K562 (cell line): ENCODE results near the gene SFT2D2. TPM values are rescaled to one million over a fixed set of nuclear protein-coding genes. Genes with fewer than 3 reads are reported as not detected.

Experiments used
- ATAC-seq: fragments of 200-7000 bp; cut with Tn5 transposase; 3 replicates; pipeline ENCODE4 v1.9.1; 2020; ENCODE audit warnings: moderate library complexity
- BruUV-seq: library from RNA; stranded (reverse); fragments of 400-500 nt; replicated peaks from 2 replicates; lab custom pipeline; 2021; lab: Mats Ljungman, UMichigan
- CTCF ChIA-PET: fragments of 300-600 bp; formaldehyde crosslinking; extraction: SDS; loops from one replicate; lab custom pipeline; 2021; ENCODE audit warnings: low intra/inter-chr PET ratio; lab: Yijun Ruan, JAX
- POLR2A ChIA-PET: fragments of 300-600, 350-650 bp; sonication (Branson Sonifier 250); formaldehyde crosslinking; extraction: SDS; loops from one replicate; lab custom pipeline; 2021; ENCODE audit warnings: antibody characterized with exemption, inconsistent platforms; lab: Yijun Ruan, JAX
- DNase-seq, 4 experiments: peaks; one replicate each; pipeline versions ENCODE4 v3.0.0 to v3.0.0-alpha.2; 2011 to 2018; ENCODE audit warnings: low spot score in 3 of 4, mixed read lengths in 3 of 4; ENCODE audit errors: extremely low read depth in 1 of 4
- FAIRE-seq: peaks from 2 replicates; lab custom pipeline; 2011; peaks lifted over from hg19 to GRCh38; lab: Jason Lieb, UNC
- H2AFZ ChIP-seq: 2 replicates; pipeline ENCODE4 v1.6.0; 2011; ENCODE audit warnings: low read depth, low read length, control low read depth, inconsistent platforms
- H3K27ac ChIP-seq: fragments of 200-600 bp; 3 replicates; pipeline ENCODE4 v1.8.0; 2011; ENCODE audit warnings: low read depth, mild to moderate bottlenecking, control low read depth, inconsistent platforms, low read length, moderate library complexity, mixed read lengths; ENCODE audit errors: extremely low read depth
- H3K27me3 ChIP-seq, 2 experiments: fragments of 300-600 bp in 1 of 2; 2 replicates in 1 of 2; 3 replicates in 1 of 2; pipeline versions ENCODE4 v1.6.0 to v1.8.0; 2011; ENCODE audit warnings: inconsistent platforms in 2 of 2, low read length in 2 of 2, mild to moderate bottlenecking in 1 of 2, mixed read lengths in 1 of 2, moderate library complexity in 1 of 2; ENCODE audit not compliant: control insufficient read depth in 2 of 2, insufficient read depth in 2 of 2
- H3K36me3 ChIP-seq: fragments of 300-600 bp; 3 replicates; pipeline ENCODE4 v1.8.0; 2011; ENCODE audit warnings: mild to moderate bottlenecking, low read length, inconsistent platforms; ENCODE audit not compliant: control insufficient read depth, insufficient read depth
- H3K4me1 ChIP-seq, 2 experiments: fragments of 200-600 bp in 1 of 2; replicated peaks in 1 of 2; 2 replicates in 1 of 2; 3 replicates in 1 of 2; pipeline versions ENCODE4 v1.5.1 to v1.8.0; 2011; ENCODE audit warnings: inconsistent platforms in 2 of 2, low read length in 2 of 2, mild to moderate bottlenecking in 1 of 2, mixed read lengths in 1 of 2, moderate library complexity in 1 of 2; ENCODE audit not compliant: control insufficient read depth in 2 of 2, insufficient read depth in 2 of 2
- H3K4me2 ChIP-seq: 2 replicates; pipeline ENCODE4 v1.6.1; 2011; ENCODE audit warnings: low read length, control low read depth, inconsistent platforms, mixed read lengths; ENCODE audit not compliant: insufficient read depth
- H3K4me3 ChIP-seq: fragments of 200-600 bp; sonication (generic), shearing (Covaris generic); 2 replicates; pipeline ENCODE4 v1.5.1; 2016; ENCODE audit warnings: control low read depth, inconsistent platforms
- H3K79me2 ChIP-seq: fragments of 200-600 bp; 3 replicates; pipeline ENCODE4 v1.8.0; 2011; ENCODE audit warnings: low read length, inconsistent platforms; ENCODE audit not compliant: control insufficient read depth, insufficient read depth
- H3K9ac ChIP-seq, 2 experiments: 2 replicates each; pipeline versions ENCODE4 v1.6.0 to v1.6.1; 2011; ENCODE audit warnings: low read depth in 2 of 2, low read length in 2 of 2, control low read depth in 1 of 2, inconsistent platforms in 1 of 2, mild to moderate bottlenecking in 1 of 2, mixed read lengths in 1 of 2; ENCODE audit not compliant: insufficient read depth in 1 of 2
- H3K9me1 ChIP-seq: one replicate; pipeline ENCODE4 v1.6.0; 2011; ENCODE audit warnings: inconsistent platforms, mild to moderate bottlenecking, low read length, moderate library complexity; ENCODE audit not compliant: control insufficient read depth, insufficient read depth
- H3K9me3 ChIP-seq: replicated peaks from 2 replicates; pipeline ENCODE4 v1.5.1; 2011; ENCODE audit warnings: low read depth, low read length, inconsistent platforms; ENCODE audit not compliant: control insufficient read depth, insufficient read depth
- H4K20me1 ChIP-seq: replicated peaks from 2 replicates; pipeline ENCODE4 v1.6.1; 2011; ENCODE audit warnings: low read length, inconsistent platforms, mixed read lengths; ENCODE audit not compliant: control insufficient read depth, insufficient read depth
- BCLAF1 ChIP-seq, 2 experiments: fragments of 450-650 bp in 1 of 2; IDR thresholded peaks; 2 replicates each; pipeline ENCODE4 v1.6.1; 2011 to 2017; ENCODE audit warnings: low read depth in 2 of 2, antibody characterized with exemption in 1 of 2, borderline replicate concordance in 1 of 2, low read length in 1 of 2, mild to moderate bottlenecking in 1 of 2, mixed read lengths in 1 of 2; ENCODE audit not compliant: control insufficient read depth in 1 of 2
- CC2D1A ChIP-seq: fragments of 450-650 bp; IDR thresholded peaks from 2 replicates; pipeline ENCODE4 v1.6.1; 2017; ENCODE audit warnings: mild to moderate bottlenecking
- CEBPB ChIP-seq: fragments of 450-650 bp; IDR thresholded peaks from 2 replicates; pipeline ENCODE4 v1.6.1; 2016; ENCODE audit warnings: missing genetic modification characterization, missing compliant biosample characterization
- ELF2 ChIP-seq: fragments of 250-450 bp; sonication (Bioruptor Pico); IDR thresholded peaks from 2 replicates; pipeline ENCODE4 v1.5.0; 2021; ENCODE audit warnings: mild to moderate bottlenecking
- EP400 ChIP-seq: fragments of 450-650 bp; IDR thresholded peaks from 2 replicates; pipeline ENCODE4 v1.6.1; 2017; ENCODE audit warnings: antibody characterized with exemption, mild to moderate bottlenecking, moderate library complexity
- KLF6 ChIP-seq: fragments of 250-450 bp; sonication (Bioruptor Pico); IDR thresholded peaks from 2 replicates; pipeline ENCODE4 v1.4.0; 2020; ENCODE audit warnings: mild to moderate bottlenecking, moderate library complexity, borderline replicate concordance
- NFATC3 ChIP-seq: fragments of 450-650 bp; IDR thresholded peaks from 2 replicates; pipeline ENCODE4 v1.6.1; 2017; ENCODE audit warnings: mild to moderate bottlenecking
- NRF1 ChIP-seq, 2 experiments: fragments of 450-650 bp; IDR thresholded peaks in 1 of 2; conservative IDR thresholded peaks in 1 of 2; 2 replicates each; pipeline ENCODE4 v1.6.1; 2014; ENCODE audit warnings: mild to moderate bottlenecking in 2 of 2
- POLR2B ChIP-seq: fragments of 450-650 bp; IDR thresholded peaks from 2 replicates; pipeline ENCODE4 v1.6.1; 2018; ENCODE audit warnings: low read depth; ENCODE audit not compliant: partially characterized antibody
- SAFB ChIP-seq: fragments of 200-400 bp; formaldehyde crosslinking; IDR thresholded peaks from 2 replicates; pipeline ENCODE4 v1.6.1; 2017; ENCODE audit warnings: low read depth, low read length, borderline replicate concordance
- TARDBP ChIP-seq: fragments of 450-650 bp; IDR thresholded peaks from 2 replicates; pipeline ENCODE4 v1.6.1; 2016
- TRIM24 ChIP-seq, 2 experiments: fragments of 450-650 bp; IDR thresholded peaks; 2 replicates each; pipeline ENCODE4 v1.6.1; 2016
- XRCC3 ChIP-seq: fragments of 450-650 bp; IDR thresholded peaks from 2 replicates; pipeline ENCODE4 v1.6.1; 2017; ENCODE audit warnings: mild to moderate bottlenecking, moderate library complexity
- ZFP36 ChIP-seq: fragments of 150-350 bp; IDR thresholded peaks from 2 replicates; pipeline ENCODE4 v1.6.1; 2018; ENCODE audit warnings: low read length, low read depth; ENCODE audit not compliant: partially characterized antibody
- ZKSCAN1 ChIP-seq: fragments of 150-350 bp; IDR thresholded peaks from 2 replicates; pipeline ENCODE4 v1.6.1; 2016; ENCODE audit warnings: low read depth, low read length
- ZNF217 ChIP-seq: sonication (generic); formaldehyde crosslinking; IDR thresholded peaks from 2 replicates; pipeline ENCODE4 v1.8.0; 2022; ENCODE audit warnings: mild to moderate bottlenecking, missing genetic modification reagents
- ZNF707 ChIP-seq: fragments of 250-450 bp; sonication (Bioruptor Pico); conservative IDR thresholded peaks from 2 replicates; pipeline ENCODE4 v1.8.0; 2022; ENCODE audit warnings: inconsistent platforms, mild to moderate bottlenecking, moderate library complexity
- ZNF717 ChIP-seq: fragments of 250-450 bp; sonication (Bioruptor Pico); IDR thresholded peaks from 2 replicates; pipeline ENCODE4 v1.5.0; 2021
- WGBS: fragments of 100-300 bp; shearing (Covaris generic); methylation state at CpG from one replicate; pipeline ENCODE4 v1.1.6; 2016; ENCODE audit warnings: low coverage, mixed read lengths; ENCODE audit not compliant: insufficient coverage; ENCODE audit errors: missing lambda C conversion rate; 5-methylcytosine and 5-hydroxymethylcytosine counted together
- in situ Hi-C: fragments of 300-500 bp; cut with MboI; formaldehyde crosslinking; loops from 4 replicates; pipeline ENCODE4 v1.15.0; 2018; ENCODE audit warnings: inconsistent platforms, mixed read lengths
- intact Hi-C: fragments of 100-400 bp; cut with micrococcal nuclease; formaldehyde crosslinking; loops from 2 replicates; pipeline ENCODE4 v1.14.2; 2022
- polyA plus RNA-seq, 8 experiments: library from polyadenylated mRNA; depleted of rRNA in 4 of 8; stranded (reverse) in 5 of 8; unstranded in 3 of 8; fragments of >200 nt; fragmentation: Nextera tagmentation in 2 of 8; fragmentation: Illumina TruSeq in 1 of 8; extraction: Ambion mirVana in 2 of 8; extraction: Trizol in 1 of 8; gene quantifications; 2 replicates each; pipeline versions ENCODE4 v1.2.1 to v1.2.3, GENCODE V29; 2011 to 2014; ENCODE audit warnings: inconsistent platforms in 1 of 8, missing spikeins in 1 of 8
- total RNA-seq, 7 experiments: library from RNA; depleted of rRNA in 6 of 7; stranded (reverse); fragments of >200 nt in 6 of 7; fragmentation: Illumina TruSeq in 2 of 7; extraction: Trizol in 2 of 7; gene quantifications; 2 replicates each; pipeline versions ENCODE4 v1.2.1 to v1.2.3, GENCODE V29; 2011 to 2021; ENCODE audit warnings: low replicate concordance in 1 of 7
- TF ChIP-seq, protein P1 (sequence below): fragments of 450-650 bp; IDR thresholded peaks from 2 replicates; pipeline ENCODE4 v1.6.1; 2016; ENCODE audit warnings: low read depth, mild to moderate bottlenecking, moderate library complexity

The SFT2D2 gene
- total and polyA plus RNA-seq, 9 of the 15 experiments (the other 6 are each of a cell fraction or from before 2014, with no cell fraction given), result 3.4 to 50.1 (median 21.6) TPM

DNA sequence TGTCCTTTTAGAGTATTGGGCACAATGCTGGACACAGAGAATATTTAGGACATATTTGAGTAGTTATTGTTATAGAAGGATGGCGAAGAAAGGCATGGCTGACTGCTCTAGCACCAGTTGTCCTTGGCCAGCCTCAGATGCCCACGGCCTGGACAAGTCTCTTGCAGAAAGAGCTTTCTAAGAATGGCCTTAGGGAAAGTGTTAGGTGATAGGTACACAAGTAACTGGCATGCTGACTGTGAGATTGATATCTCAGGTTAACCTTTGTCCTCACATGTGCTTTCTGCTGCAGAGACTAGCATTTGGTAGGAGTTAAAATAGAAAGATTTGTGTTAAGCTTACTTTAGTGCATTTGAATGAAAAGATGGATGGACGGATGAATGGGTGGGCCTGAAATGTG is 10.1 kb downstream of the SFT2D2 start:
- no peak overlapping the region for H2AFZ ChIP-seq
- intact Hi-C loops (loop anchor here (1.0 kb wide), 2 partner anchors 86 to 106 kb away; no protein-coding TSS in a partner anchor), in situ Hi-C loops (no loop called here)
- H3K27ac ChIP-seq, result no peak overlapping the region
- peaks cover 94% of the 10 kb centered on the region for H3K36me3 ChIP-seq
- H3K27me3 ChIP-seq, result no peaks in the 10 kb centered on the region
- no peaks in the 10 kb centered on the region for H3K4me1 ChIP-seq
- H3K79me2 ChIP-seq, result peaks cover 19% of the 10 kb centered on the region; the same call in 2 of the 3 replicates
- H3K4me3 ChIP-seq, result no peak overlapping the region
- ATAC-seq (no peak), DNase-seq (no peak), FAIRE-seq (no peak)
- H3K4me2 ChIP-seq, result no peak overlapping the region
- POLR2A ChIA-PET, result interaction anchor here (0.6 to 4.0 kb wide), 8 partner anchors 10 to 1235 kb away, joined by 3 to 32 read pairs (median 4); partner anchors contain the start of gene SFT2D2
- H3K9me1 ChIP-seq, result no peaks in the 10 kb centered on the region
- H3K9ac ChIP-seq, result no peak overlapping the region
- H4K20me1 ChIP-seq, result peaks cover 4% of the 10 kb centered on the region; the same call in 1 of the 2 replicates
- 83% methylated on average over 3 of the region's 3 CpGs for WGBS
- no peaks in the 10 kb centered on the region for H3K9me3 ChIP-seq
- TF ChIP-seq ZFP36 (no peak), ELF2 (CRISPR knock-in tag) (no peak), ZNF717 (CRISPR knock-in tag) (no peak), ZNF707 (no peak), ZKSCAN1 (no peak), TRIM24 (IDR thresholded peaks at IDR 0.05) (no peak), NRF1 (conservative IDR thresholded peaks at IDR 0.05 in 1 of 2, IDR thresholded peaks at IDR 0.05 in 1 of 2) (no peak), KLF6 (CRISPR knock-in tag) (no peak), EP400 (no peak), BCLAF1 (IDR thresholded peaks at IDR 0.05; ENCODE audit: borderline replicate concordance in 1 of 2, control insufficient read depth in 1 of 2, low read depth in 2 of 2, low read length in 1 of 2) (no peak), XRCC3 (no peak), POLR2B (no peak), ZNF217 (no peak), NFATC3 (no peak), CC2D1A (no peak), TARDBP (no peak), CEBPB (tag) (no peak), SAFB (no peak)
- TF ChIP-seq, protein P1, sequence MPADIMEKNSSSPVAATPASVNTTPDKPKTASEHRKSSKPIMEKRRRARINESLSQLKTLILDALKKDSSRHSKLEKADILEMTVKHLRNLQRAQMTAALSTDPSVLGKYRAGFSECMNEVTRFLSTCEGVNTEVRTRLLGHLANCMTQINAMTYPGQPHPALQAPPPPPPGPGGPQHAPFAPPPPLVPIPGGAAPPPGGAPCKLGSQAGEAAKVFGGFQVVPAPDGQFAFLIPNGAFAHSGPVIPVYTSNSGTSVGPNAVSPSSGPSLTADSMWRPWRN, result no peak
- BruUV-seq, result no TSS peak
- CTCF ChIA-PET, result interaction anchor here (0.5 kb wide), 1 partner anchor 85 kb away, joined by 4 read pairs; no protein-coding TSS in a partner anchor
